Epithelial cell of prostate (primary cell): ENCODE data around the gene KRTAP5-3.

Experiments used
- DNase-seq: peaks from one replicate; pipeline ENCODE4 v3.0.0-alpha.2; 2011; ENCODE audit warnings: low read depth, low spot score
- H3K27ac ChIP-seq: fragments of 450-650 bp; 2 replicates; pipeline ENCODE4 v1.5.1; 2017; ENCODE audit warnings: mild to moderate bottlenecking

The KRTAP5-3 gene

DNA sequence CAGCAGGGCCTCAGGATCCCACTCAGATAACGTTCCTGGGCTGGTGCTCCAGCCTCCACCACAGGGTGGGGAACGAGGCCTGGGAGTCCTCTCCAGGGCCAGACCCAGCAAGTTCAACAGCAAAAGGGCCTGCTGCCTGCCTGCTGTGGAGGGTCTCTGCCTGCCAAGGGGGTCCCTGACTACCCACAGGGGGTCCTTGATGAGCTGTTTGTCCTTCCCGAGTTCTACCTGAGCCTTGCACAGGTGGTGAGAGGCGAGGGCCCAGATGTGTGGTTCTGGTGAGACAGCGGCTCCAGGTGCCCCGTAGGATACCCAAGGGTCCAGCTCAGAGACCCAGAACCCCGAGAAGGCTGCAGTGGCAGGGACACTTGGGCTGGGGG lies 40.6 kb downstream of the KRTAP5-3 start:
- DNase-seq = no peak
- H3K27ac ChIP-seq = no peak overlapping the region

DNA sequence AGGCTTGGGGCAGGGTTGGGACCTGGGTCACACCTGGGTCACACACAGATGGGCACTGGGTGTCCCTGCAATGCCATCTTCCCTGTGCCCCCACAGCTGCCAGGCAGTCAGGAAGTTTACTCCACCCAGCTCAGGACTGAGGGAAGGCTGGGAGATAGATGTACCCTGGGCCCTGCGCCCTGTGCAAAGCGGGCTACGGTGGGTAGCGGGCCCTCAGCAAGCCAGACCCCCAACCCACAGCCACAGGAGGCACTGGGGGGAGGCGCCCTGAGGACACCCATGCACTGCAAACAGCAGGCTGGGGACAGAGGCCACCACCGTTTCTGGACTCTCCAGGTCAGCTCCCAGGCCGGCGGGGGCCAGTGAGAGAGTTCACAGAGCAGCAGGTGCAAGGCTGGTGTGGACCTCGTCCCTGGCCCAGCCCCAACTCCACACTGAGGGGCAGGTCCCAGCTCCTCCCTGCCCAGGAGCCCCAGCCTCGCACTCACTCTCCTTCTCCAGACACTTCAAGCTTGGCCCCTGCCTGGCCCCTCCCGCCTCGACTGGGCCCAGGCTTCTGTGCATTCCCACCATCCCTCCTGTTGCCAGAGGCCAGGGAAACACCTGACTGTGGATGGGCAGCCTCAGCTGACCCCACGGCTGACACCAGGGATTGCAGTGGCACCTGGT lies 41.1 kb downstream of the KRTAP5-3 start:
- no peak for DNase-seq
- H3K27ac ChIP-seq = no peak overlapping the region

DNA sequence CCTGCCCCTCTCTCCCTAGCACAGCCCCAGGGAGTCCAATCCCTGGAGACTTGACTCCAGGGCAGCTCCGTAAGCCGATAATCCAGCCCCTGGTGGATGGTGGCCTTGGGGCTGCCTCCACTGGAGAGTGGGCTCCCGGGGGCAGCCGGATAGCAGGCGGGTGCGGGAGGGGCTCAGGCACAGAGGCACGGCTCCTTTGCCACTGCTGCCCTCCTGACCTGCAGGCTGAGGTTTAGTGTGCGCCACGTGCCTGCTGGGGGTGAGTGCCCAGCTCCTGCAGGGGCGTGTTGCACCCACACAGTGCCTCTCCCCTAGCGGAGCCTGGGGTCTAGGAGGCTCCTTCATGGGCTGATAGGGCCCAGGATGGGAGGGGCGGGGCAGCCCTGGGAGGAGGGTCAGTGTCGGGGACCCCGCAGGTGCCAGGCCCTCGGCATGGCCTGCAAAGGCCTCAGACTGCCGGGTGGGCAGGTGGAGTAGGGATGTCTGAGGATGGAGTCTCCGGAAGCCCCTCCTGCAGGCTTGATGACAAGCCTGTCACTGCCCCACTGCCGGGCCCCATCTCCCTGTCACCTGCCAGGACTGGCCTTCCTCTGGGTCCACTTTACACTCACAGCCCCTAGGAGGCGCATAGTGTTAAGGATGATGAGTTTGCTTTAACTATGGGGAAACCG lies 41.7 kb downstream of the KRTAP5-3 start:
- no peak overlapping the region for H3K27ac ChIP-seq
- no peak for DNase-seq

DNA sequence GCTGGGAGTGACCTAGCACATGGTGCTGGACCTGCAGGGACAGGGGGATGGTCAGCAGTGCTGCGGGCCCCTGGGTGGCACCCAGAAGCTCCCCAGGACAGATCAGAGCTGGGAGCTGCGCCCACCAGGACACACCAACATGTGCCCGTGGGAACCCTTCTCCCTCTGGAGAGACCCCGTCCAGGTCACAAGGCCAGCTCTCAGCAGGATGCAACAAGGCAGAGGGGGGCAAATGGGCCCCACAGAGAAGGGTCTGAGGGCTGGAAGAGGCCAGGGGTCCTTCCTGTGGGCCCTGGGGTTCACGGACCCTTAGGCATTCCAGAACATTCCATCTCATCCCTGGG lies 42.4 kb downstream of the KRTAP5-3 start:
- no peak overlapping the region for H3K27ac ChIP-seq
- no peak for DNase-seq

DNA sequence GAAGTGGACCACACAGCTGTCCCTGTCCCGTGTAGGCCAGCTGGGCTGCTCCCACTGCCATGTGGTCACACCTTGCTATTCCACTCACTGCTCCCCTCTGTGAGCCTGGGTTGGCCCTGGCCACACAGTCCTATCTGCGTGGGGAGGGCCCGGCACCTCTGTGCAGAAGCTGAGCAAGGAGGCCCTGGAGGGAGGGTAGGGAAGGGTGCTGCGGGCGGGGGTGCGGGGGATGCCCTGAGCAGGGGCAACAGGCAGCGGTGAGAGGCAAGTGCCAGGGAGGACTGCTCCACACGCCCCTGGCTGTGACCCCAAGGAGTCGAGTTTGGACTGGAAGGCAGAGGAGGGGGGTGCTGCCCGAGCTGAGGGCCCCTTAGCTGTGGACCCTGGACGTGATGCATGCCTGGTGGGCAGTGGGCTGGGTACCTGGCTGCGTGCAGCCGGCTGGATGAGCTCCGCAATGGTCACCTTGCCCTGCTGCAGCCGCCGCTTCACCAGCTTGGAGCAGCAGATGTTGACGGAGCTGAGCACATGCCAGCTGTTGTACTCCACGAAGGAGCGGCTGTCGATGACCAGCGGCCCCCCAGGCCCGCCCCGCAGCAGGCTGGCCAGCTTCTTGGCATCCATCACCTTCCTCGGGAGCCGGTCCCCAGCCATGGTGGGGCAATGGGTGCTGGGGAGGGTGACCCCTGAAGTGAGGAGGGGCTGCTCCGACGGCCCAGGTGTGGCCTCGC lies 42.9 kb downstream of the KRTAP5-3 start:
- no peak overlapping the region for H3K27ac ChIP-seq
- DNase-seq = no peak

DNA sequence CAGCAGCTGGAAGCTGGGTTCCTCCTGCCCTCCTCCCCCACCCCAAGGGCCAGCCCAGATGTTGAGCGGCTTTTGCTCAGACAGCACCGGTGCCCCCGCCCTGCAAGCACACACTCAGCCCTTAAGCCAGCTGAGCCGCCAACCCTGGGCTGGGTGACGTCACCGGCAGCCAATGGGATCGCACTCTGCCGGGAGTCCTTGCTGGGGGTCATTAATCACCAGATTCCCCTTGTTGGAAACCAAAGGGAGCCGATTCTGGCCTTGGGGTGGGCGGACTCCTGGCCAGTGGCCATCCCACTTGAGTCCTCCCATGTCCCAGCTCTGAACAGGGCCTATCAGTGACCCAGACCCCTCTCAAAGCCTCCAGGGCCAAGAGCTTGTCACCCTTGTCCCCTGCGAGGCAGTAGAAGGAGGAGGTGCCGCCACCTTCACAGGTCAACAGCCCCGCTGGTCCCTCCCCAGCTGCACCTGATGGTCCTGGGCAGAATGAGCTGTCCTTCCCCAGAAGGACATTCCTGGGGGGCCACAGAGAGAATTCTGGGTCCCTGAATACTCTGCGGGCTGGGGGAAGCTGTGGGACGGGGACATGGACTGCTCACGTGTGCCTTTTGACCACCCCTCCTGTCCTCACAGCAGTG lies 43.6 kb downstream of the KRTAP5-3 start:
- H3K27ac ChIP-seq = no peak overlapping the region
- no peak for DNase-seq

DNA sequence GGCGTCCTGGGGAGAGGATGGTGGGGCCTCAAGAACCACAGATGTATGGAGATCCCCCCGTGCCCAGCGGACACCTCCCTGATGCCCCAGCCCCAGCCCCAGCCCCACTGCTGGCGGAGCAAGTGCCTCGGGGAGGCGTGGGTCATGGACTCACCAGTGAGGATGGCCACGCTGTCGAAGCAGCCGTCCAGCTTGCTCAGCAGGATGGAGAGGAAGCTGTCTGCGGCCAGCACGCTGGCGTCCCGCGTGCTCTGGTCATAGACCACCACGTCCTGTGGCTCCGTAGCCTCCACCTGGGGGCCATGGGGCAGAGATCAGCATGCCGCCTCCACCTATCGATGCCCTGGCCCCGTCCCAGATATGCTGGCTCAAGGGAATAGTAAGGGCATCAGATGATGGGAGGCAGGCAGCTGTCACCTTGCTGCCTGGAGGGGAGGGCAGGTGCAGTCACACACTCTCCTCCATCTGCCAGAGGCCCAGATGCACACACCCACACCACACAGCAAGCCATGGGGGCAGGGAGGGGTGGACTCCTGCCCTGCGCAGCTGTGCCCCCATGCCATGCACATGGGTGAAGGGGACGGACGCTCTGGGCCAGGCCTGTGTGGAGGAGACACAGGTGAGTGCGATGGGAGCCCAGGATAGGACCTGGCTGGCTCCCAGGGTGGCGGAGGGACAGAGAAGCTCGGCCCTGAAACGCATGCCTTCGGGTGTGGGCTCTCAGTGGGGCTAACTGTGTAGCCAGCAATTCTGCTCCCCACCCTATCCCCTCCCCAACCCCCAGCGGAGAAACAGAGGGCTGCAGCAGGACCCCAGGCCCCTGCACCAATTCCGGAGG lies 44.3 kb downstream of the KRTAP5-3 start:
- DNase-seq = no peak

DNA sequence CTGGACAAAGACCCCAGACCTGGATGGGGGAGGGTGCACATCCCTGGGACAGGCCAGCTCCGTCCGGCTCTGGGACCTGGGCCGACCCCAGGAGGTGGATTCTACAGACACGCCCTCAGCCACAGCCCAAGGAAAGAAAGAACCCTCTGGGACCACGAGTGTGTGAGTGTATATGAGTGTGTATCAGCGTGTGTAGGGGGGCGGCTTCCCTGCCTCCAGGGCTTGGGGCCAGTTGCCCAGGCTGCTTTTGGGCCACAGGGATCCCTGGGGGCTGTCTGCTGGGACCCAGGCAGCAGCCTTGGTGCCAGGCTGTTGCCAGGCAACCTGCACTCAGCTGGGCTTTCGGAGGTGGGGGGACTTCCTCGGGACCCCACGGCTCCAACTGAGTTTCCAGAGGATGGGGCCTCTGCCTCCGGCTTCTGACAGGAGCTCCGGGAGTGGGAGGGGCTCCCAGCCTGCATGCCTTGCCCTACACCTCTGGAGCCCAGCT lies 45.1 kb downstream of the KRTAP5-3 start:
- DNase-seq = no peak

More for the DNA sequence above, 44.3 kb downstream of the KRTAP5-3 start:
- no peak overlapping the region for H3K27ac ChIP-seq

DNA sequence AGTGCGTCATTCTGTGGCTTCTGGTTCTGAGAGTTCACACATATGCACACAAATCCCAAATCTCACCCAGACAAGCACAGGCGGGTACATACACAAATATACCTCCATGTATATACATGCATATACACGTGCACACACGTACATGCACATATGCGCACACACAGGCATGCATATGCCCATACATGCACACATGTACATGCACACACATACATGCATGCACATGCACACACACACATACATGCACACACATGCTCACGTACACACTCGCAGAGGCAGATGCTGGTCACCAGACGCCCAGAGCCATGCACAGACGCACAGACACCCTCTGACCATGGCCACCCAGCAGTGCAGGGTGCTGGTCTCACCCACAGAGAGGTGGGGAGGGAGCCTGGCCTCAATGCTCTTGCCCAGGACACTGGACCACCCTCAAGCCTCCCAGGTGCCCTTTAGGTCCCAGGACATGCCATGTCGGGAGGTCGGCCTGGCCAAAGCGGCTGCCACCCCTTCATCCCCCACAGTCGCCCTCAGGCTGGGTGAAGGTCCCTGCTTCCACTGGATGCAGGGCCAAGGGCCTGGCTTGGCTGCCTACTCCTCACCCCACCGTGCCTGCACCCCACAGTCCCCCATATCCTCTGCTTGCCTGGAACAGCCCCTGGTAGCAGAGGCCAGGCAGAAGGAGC lies 45.7 kb downstream of the KRTAP5-3 start:
- no peak for DNase-seq
- H3K27ac ChIP-seq = no peak overlapping the region

More for the DNA sequence above, 45.1 kb downstream of the KRTAP5-3 start:
- H3K27ac ChIP-seq = no peak overlapping the region

DNA sequence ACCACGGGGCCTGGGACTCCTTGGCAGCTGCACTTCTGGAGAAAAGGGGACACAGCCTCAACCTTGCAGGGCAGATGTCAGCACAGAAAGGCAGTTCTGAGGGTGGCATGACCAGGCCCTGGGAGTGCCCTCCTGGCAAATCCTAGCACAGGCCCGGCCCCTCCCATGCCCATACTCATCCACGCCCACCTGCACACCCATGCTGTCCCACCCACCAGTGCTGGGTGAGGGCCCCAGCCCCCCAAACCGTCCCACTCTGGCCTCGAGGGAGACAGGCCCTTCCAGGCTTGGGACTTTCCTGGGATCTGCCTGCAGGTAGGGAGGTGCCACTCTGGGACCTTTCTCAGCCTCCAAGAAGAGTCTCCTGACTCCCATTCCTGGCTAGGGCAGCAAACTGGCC lies 46.3 kb downstream of the KRTAP5-3 start:
- DNase-seq = no peak

DNA sequence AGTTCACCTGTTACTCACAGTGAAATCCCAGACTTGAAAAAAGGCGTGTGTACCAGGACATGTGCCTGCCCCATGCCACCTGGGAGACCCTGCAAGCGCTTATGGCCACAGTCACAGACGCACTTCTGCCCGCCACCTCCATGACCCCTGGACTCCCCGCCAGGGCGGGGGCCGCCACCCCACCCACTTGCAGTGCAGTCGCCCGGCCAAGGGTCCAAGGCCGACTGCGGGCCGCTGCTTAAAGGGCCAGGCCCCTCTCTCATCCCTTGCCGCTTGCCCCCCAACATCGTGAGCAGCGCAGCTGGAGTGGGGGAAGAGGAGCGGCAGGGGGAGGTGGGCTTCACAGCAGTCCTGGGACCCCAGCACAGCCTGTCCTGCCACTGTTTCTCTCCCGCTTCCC lies 47.0 kb downstream of the KRTAP5-3 start:
- no peak overlapping the region for H3K27ac ChIP-seq
- no peak for DNase-seq

More for the DNA sequence above, 46.3 kb downstream of the KRTAP5-3 start:
- no peak overlapping the region for H3K27ac ChIP-seq

DNA sequence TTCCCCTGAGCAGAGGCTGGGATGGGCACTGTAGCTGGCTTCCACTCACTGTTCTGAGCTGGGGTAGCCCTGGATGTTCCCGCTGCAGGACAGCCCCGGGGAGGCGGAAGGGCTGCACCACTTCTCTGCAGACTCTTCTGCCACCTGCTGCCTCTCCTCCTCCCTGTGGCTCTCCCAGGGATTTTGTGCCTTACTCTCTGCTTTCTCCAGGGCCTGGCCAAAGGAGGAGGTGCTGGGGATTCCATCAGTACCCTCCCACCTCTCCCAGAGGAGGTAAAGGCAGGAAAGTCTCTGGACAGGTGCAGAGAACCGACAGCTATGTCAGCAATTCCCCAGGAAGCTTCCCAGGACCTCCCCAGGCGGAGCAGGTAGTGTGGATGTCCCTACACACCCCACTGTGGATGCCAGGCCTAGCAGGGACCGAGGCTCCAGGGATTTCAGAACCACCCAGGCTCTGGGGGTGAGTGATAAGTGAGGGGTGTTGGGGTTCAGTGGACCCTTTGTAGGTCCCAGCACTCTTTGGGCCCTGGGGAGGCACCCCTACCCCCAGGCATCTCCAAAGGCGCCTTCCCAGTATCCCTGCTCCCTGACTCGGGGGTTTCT lies 47.5 kb downstream of the KRTAP5-3 start:
- H3K27ac ChIP-seq = no peak overlapping the region
- no peak for DNase-seq

DNA sequence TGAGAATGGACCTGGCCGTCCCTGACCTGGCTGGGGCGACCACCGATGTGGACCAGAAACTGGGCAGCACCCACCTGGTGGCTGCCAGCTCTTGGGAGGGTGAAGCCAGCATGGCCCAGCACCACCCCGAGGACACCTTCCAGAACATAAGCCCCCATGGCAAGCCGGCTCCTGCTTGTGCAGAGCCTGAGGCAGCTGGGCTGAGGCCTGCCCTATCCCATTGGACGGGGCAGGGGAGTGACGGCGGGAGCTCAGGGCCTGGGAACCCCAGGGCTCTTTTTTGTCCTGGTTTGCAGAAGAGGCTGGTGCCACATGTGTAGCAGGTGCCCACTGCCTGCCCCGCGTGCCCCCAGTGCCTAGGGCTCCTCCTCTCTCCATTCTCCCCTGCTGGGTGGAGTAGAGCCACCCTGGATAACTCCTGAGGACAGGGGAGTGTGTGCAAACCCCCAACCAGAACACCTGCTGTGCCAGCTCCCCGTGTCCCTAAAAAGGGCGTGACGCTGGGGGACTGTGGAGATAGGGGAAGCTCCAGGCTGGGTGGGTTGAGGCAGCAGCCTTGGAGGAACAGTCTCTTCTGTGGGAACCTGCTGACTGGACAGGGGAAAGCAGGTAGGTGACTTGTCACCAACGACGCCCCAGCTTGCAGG lies 48.1 kb downstream of the KRTAP5-3 start:
- DNase-seq = no peak

DNA sequence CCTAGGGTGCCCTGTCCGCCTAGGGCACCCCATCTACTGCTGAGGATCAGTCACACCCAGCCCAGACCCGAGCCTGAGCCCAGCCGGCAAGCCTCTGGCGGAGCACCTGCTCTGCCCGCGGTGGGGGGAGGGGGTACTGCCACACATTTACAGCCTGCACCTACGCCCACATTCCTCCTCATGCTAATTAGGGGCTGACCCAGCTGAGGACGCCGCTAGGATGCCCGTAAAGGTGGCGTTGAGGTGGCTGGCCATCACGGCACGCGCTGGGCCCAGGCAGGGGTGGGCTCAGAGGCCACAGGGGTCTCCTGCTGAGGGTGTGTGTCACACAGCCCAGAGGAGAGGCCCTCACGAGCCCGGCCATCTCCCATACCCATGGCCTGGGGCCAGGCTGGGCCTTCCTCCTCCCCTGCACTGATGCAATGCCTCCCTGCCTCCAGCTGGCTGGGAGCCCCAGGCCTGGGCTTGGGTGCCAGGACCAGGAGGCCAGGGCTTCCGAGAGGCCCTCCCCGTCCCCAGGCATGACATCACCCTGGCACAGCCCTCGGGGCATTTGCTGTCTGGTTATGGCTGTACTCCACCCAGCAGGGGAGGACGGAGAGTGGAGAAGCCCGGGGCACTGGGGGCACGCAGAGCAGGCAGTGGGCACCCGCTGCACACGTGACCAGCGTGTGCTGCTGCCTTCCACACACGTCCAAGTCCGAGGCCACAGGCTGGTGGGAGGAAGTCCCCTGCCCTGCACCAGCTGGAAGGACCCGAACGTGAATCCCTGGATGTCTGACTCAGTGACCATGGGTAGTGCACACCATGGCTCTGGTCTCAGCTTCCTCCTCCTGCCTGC lies 48.9 kb downstream of the KRTAP5-3 start:
- H3K27ac ChIP-seq = peak overlapping the region; percentile 70
- DNase-seq = no peak

More for the DNA sequence above, 48.1 kb downstream of the KRTAP5-3 start:
- H3K27ac ChIP-seq = peak overlapping the region; percentile 70

DNA sequence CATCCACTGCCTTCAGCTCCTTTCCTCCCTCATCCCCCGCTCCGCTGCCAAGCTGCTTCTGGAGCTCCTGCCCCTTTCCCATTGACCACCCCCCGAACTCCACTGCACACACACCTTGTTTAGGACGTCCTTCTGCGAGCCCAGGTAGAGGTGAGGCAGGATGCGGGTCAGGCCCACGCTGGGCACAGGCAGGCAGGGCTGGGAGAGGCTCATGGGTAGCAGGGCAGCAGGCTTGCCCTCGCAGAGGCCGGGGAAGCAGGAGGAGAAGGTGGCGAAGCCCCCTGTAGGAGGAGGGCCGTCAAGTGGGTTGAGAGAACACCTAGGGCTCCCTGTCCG lies 49.5 kb downstream of the KRTAP5-3 start:
- peak overlapping the region; percentile 70 for H3K27ac ChIP-seq
- no peak for DNase-seq

DNA sequence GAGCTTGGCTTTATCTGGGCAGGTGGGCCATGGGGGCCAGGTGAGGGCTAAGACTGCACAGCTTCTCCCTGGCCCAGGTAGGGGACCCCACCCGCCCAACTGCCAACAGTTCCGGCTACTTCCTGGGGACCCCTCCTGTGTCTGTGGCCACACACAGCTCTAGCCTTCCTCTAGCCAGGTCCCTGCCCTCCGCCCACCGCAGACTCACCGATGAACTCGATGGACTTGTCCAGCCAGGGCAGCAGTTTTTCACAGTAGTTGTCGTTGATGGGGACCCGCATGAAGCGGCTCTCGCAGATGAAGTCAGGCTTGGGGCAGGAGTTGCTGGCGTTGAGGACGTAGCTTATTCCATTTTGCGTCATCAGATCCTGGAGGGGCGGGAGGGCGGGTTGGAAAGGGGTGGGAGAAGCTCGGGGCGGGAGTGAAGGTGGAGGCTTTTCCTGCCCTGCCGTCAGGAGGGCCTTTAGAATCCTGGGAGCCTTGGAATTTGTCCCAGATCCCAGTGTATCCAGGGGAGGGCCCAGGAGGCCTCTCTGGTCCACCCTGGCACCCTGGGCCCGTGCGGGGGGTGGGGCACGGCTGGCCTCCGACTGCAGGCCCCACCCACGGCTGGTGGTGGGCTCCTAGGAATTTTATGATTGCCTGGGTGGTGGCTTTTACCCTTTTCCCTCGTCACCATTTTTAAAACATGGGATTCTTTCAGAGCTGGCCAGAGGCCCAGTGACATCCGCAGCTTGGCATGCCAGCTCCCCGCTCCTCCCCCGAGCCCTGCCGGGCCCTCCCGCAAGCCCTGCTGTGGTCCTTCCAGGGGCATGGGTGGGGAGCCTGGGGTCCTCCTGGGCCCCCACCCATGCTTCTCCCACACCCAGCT lies 50.1 kb downstream of the KRTAP5-3 start:
- DNase-seq = no peak
- peak overlapping the region; percentile 70 for H3K27ac ChIP-seq
